Measurements from ENCODE around the gene HTR6.

HTR6 gene

GRCh38 chr1:19710825-19711611 is 46.3 kb downstream of the HTR6 start:
- H3K27me3 ChIP-seq (ENCODE audit: control insufficient read depth in 1 of 2, insufficient read depth in 2 of 2, low read length in 2 of 2), result no peaks in the 10 kb centered on the region
- no peak overlapping the region for H3K27ac ChIP-seq (ENCODE audit: low read depth, low read length)
- H3K4me3 ChIP-seq (ENCODE audit: low read depth in 1 of 2, low read length in 2 of 2), result no peak overlapping the region
- no peaks in the 10 kb centered on the region for H3K9me3 ChIP-seq (ENCODE audit: low read length)
- H3K9ac ChIP-seq (ENCODE audit: low read length), result no peak overlapping the region
- no peaks in the 10 kb centered on the region for H3K36me3 ChIP-seq (ENCODE audit: insufficient read depth, low read length)
- peaks cover 5% of the 10 kb centered on the region for H3K4me1 ChIP-seq (ENCODE audit: insufficient read depth, low read length)

- H3K9me3 ChIP-seq (ENCODE audit: low read length), result no peaks in the 10 kb centered on the region
- no peaks in the 10 kb centered on the region for H3K36me3 ChIP-seq (ENCODE audit: insufficient read depth, low read length)
- H3K27ac ChIP-seq (ENCODE audit: low read depth, low read length), result no peak overlapping the region
- no peak overlapping the region for H3K9ac ChIP-seq (ENCODE audit: low read length)
- H3K27me3 ChIP-seq (ENCODE audit: control insufficient read depth in 1 of 2, insufficient read depth in 2 of 2, low read length in 2 of 2), result no peaks in the 10 kb centered on the region
- no peak overlapping the region for H3K4me3 ChIP-seq (ENCODE audit: low read depth in 1 of 2, low read length in 2 of 2)
- H3K4me1 ChIP-seq (ENCODE audit: insufficient read depth, low read length), result peaks cover 5% of the 10 kb centered on the region
Measured at GRCh38 chr1:19712928-19713327, 48.3 kb downstream of the HTR6 start.

GRCh38 chr1:19715334-19716203 is 50.9 kb downstream of the HTR6 start:
- H3K27me3 ChIP-seq (ENCODE audit: control insufficient read depth in 1 of 2, insufficient read depth in 2 of 2, low read length in 2 of 2), result no peaks in the 10 kb centered on the region
- no peak overlapping the region for H3K9ac ChIP-seq (ENCODE audit: low read length)
- H3K4me1 ChIP-seq (ENCODE audit: insufficient read depth, low read length), result peaks cover 9% of the 10 kb centered on the region
- H3K4me3 ChIP-seq (ENCODE audit: low read depth in 1 of 2, low read length in 2 of 2), result no peak overlapping the region
- no peak overlapping the region for H3K27ac ChIP-seq (ENCODE audit: low read depth, low read length)
- no peaks in the 10 kb centered on the region for H3K9me3 ChIP-seq (ENCODE audit: low read length)
- no peaks in the 10 kb centered on the region for H3K36me3 ChIP-seq (ENCODE audit: insufficient read depth, low read length)

GRCh38 chr1:19717467-19717866 is 52.8 kb downstream of the HTR6 start:
- Histone ChIP-seq H3K9ac (ENCODE audit: low read length) (no peak overlapping the region), H3K4me3 (ENCODE audit: low read depth in 1 of 2, low read length in 2 of 2) (no peak overlapping the region), H3K36me3 (ENCODE audit: insufficient read depth, low read length) (no peaks in the 10 kb centered on the region), H3K27me3 (ENCODE audit: control insufficient read depth in 1 of 2, insufficient read depth in 2 of 2, low read length in 2 of 2) (no peaks in the 10 kb centered on the region), H3K4me1 (ENCODE audit: insufficient read depth, low read length) (peaks cover 15% of the 10 kb centered on the region), H3K27ac (ENCODE audit: low read depth, low read length) (no peak overlapping the region), H3K9me3 (ENCODE audit: low read length) (no peaks in the 10 kb centered on the region)

- Histone ChIP-seq H3K27me3 (ENCODE audit: control insufficient read depth in 1 of 2, insufficient read depth in 2 of 2, low read length in 2 of 2) (no peaks in the 10 kb centered on the region), H3K36me3 (ENCODE audit: insufficient read depth, low read length) (no peaks in the 10 kb centered on the region), H3K9ac (ENCODE audit: low read length) (no peak overlapping the region), H3K27ac (ENCODE audit: low read depth, low read length) (no peak overlapping the region), H3K9me3 (ENCODE audit: low read length) (no peaks in the 10 kb centered on the region), H3K4me1 (ENCODE audit: insufficient read depth, low read length) (peaks cover 15% of the 10 kb centered on the region), H3K4me3 (ENCODE audit: low read depth in 1 of 2, low read length in 2 of 2) (no peak overlapping the region)
Measured at GRCh38 chr1:19720174-19720573, 55.5 kb downstream of the HTR6 start.

GRCh38 chr1:19720973-19721372 is 56.3 kb downstream of the HTR6 start:
- Histone ChIP-seq H3K9me3 (ENCODE audit: low read length) (no peaks in the 10 kb centered on the region), H3K4me3 (ENCODE audit: low read depth in 1 of 2, low read length in 2 of 2) (no peak overlapping the region), H3K27me3 (ENCODE audit: control insufficient read depth in 1 of 2, insufficient read depth in 2 of 2, low read length in 2 of 2) (no peaks in the 10 kb centered on the region), H3K27ac (ENCODE audit: low read depth, low read length) (no peak overlapping the region), H3K36me3 (ENCODE audit: insufficient read depth, low read length) (peaks cover 2% of the 10 kb centered on the region), H3K4me1 (ENCODE audit: insufficient read depth, low read length) (peaks cover 10% of the 10 kb centered on the region), H3K9ac (ENCODE audit: low read length) (no peak overlapping the region)

GRCh38 chr1:19723874-19724273 is 59.2 kb downstream of the HTR6 start:
- H3K4me1 ChIP-seq (ENCODE audit: insufficient read depth, low read length), result peaks cover 10% of the 10 kb centered on the region
- H3K9ac ChIP-seq (ENCODE audit: low read length), result no peak overlapping the region
- H3K4me3 ChIP-seq (ENCODE audit: low read depth in 1 of 2, low read length in 2 of 2), result no peak overlapping the region
- H3K27ac ChIP-seq (ENCODE audit: low read depth, low read length), result no peak overlapping the region
- H3K27me3 ChIP-seq (ENCODE audit: control insufficient read depth in 1 of 2, insufficient read depth in 2 of 2, low read length in 2 of 2), result no peaks in the 10 kb centered on the region
- H3K36me3 ChIP-seq (ENCODE audit: insufficient read depth, low read length), result peaks cover 10% of the 10 kb centered on the region
- no peaks in the 10 kb centered on the region for H3K9me3 ChIP-seq (ENCODE audit: low read length)

GRCh38 chr1:19725606-19726005 is 60.9 kb downstream of the HTR6 start:
- peaks cover 3% of the 10 kb centered on the region for H3K9me3 ChIP-seq (ENCODE audit: low read length)
- no peak overlapping the region for H3K27ac ChIP-seq (ENCODE audit: low read depth, low read length)
- H3K9ac ChIP-seq (ENCODE audit: low read length), result no peak overlapping the region
- peaks cover 10% of the 10 kb centered on the region for H3K36me3 ChIP-seq (ENCODE audit: insufficient read depth, low read length)
- no peak overlapping the region for H3K4me3 ChIP-seq (ENCODE audit: low read depth in 1 of 2, low read length in 2 of 2)
- H3K27me3 ChIP-seq (ENCODE audit: control insufficient read depth in 1 of 2, insufficient read depth in 2 of 2, low read length in 2 of 2), result no peaks in the 10 kb centered on the region
- peaks cover 6% of the 10 kb centered on the region for H3K4me1 ChIP-seq (ENCODE audit: insufficient read depth, low read length)

GRCh38 chr1:19728413-19729145 is 63.9 kb downstream of the HTR6 start:
- Histone ChIP-seq H3K9me3 (ENCODE audit: low read length) (peaks cover 3% of the 10 kb centered on the region), H3K4me1 (ENCODE audit: insufficient read depth, low read length) (peaks cover 13% of the 10 kb centered on the region), H3K27ac (ENCODE audit: low read depth, low read length) (no peak overlapping the region), H3K4me3 (ENCODE audit: low read depth in 1 of 2, low read length in 2 of 2) (no peak overlapping the region), H3K36me3 (ENCODE audit: insufficient read depth, low read length) (peaks cover 10% of the 10 kb centered on the region), H3K9ac (ENCODE audit: low read length) (no peak overlapping the region), H3K27me3 (ENCODE audit: control insufficient read depth in 1 of 2, insufficient read depth in 2 of 2, low read length in 2 of 2) (no peaks in the 10 kb centered on the region)

- no peak overlapping the region for H3K9ac ChIP-seq (ENCODE audit: low read length)
- no peak overlapping the region for H3K27ac ChIP-seq (ENCODE audit: low read depth, low read length)
Measured at GRCh38 chr1:19730232-19730631, 65.6 kb downstream of the HTR6 start.

More at GRCh38 chr1:19730232-19730631, 65.6 kb downstream of the HTR6 start:
- Histone ChIP-seq H3K4me3 (ENCODE audit: low read depth in 1 of 2, low read length in 2 of 2) (no peak overlapping the region), H3K4me1 (ENCODE audit: insufficient read depth, low read length) (peaks cover 24% of the 10 kb centered on the region), H3K27me3 (ENCODE audit: control insufficient read depth in 1 of 2, insufficient read depth in 2 of 2, low read length in 2 of 2) (no peaks in the 10 kb centered on the region), H3K36me3 (ENCODE audit: insufficient read depth, low read length) (peaks cover 10% of the 10 kb centered on the region), H3K9me3 (ENCODE audit: low read length) (peaks cover 3% of the 10 kb centered on the region)

Measured in muscle layer of colon (tissue), 2 donors.